Chondrocyte (in vitro differentiated cells): ENCODE measurements around the gene SLFNL1. TPM values are rescaled to one million over a fixed set of nuclear protein-coding genes. Genes with fewer than 3 reads are reported as not detected.
A peak's percentile ranks its signal among the peaks of the same experiment; 100 is the strongest.

Experiments used
- DNase-seq: peaks from one replicate; pipeline ENCODE4 v3.0.0; 2021; ENCODE audit warnings: mixed read lengths, low spot score
- H3K27ac Mint-ChIP-seq: one replicate; pipeline ENCODE4 v1.8.0; 2021; ENCODE audit warnings: mild to moderate bottlenecking, moderate library complexity, mixed read lengths; ENCODE audit not compliant: unreplicated experiment
- H3K27me3 Mint-ChIP-seq: 2 replicates; pipeline ENCODE4 v1.8.0; 2021; ENCODE audit warnings: low read depth, mixed read lengths
- H3K36me3 Mint-ChIP-seq: 2 replicates; pipeline ENCODE4 v1.8.0; 2021; ENCODE audit warnings: low read depth, mixed read lengths
- H3K4me1 Mint-ChIP-seq: 2 replicates; pipeline ENCODE4 v1.8.0; 2021; ENCODE audit warnings: low read depth, mild to moderate bottlenecking, mixed read lengths
- H3K4me3 Mint-ChIP-seq: one replicate; pipeline ENCODE4 v1.8.0; 2021; ENCODE audit warnings: mild to moderate bottlenecking, moderate library complexity, mixed read lengths; ENCODE audit not compliant: unreplicated experiment
- H3K9me3 Mint-ChIP-seq: 2 replicates; pipeline ENCODE4 v1.8.0; 2021; ENCODE audit warnings: low read depth, mixed read lengths
- total RNA-seq: library from RNA; stranded (reverse); gene quantifications from 3 replicates; pipeline ENCODE4 v1.2.1, GENCODE V29; 2021
- TF ChIP-seq, protein P1 (sequence below): fragments of 200-600 bp; sonication (generic); IDR thresholded peaks from 2 replicates; pipeline ENCODE4 v1.5.0; 2021; ENCODE audit warnings: antibody characterized with exemption, mild to moderate bottlenecking, moderate library complexity

Gene SLFNL1
- total RNA-seq, 1 donor from 2014 or later, result 0.25 TPM

DNA sequence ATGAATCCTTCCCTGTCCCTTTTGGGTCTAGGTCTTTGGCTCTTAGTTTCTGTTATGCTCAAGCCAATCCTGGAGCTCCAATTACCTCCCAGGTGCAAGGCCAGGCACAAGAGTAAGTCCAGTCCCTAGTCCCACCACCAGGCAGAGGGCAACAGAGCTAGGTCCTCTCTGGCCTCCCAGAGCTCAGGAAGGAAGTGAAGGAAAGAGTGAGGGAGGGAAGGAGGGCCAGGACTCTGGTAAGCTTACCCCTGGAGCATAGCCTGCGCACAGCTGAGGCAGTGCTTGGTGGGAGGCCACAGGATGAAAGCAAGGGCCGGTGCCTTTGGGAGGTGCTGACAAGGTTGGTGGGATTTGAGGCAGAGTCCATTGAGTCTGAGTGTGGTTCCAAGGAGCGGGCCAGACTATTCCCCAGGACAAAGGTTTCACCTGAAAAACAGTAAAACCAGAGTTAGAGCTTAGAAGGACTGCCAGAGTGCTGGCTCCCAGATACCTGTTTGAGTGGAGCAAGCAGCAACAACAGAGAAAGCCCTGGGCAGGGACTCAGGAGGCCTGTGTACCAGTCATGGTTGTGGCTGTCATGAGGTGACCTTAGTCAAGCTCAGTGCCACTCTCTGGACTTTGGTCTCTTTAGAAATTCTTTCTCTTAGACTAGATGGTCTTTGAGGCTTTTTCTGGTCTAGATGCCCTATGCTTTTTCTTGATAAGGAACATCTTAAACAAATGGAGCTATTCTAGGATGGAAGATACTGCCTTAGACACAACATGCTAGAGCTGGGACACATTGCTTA lies 15.8 kb upstream of the SLFNL1 start:
- DNase-seq, result no peak
- Mint-ChIP-seq H3K4me3 (no peak overlapping the region), H3K9me3 (no peaks in the 10 kb centered on the region), H3K4me1 (no peaks in the 10 kb centered on the region), H3K27me3 (no peaks in the 10 kb centered on the region), H3K27ac (no peak overlapping the region), H3K36me3 (peaks cover 19% of the 10 kb centered on the region)
- TF ChIP-seq, protein P1, sequence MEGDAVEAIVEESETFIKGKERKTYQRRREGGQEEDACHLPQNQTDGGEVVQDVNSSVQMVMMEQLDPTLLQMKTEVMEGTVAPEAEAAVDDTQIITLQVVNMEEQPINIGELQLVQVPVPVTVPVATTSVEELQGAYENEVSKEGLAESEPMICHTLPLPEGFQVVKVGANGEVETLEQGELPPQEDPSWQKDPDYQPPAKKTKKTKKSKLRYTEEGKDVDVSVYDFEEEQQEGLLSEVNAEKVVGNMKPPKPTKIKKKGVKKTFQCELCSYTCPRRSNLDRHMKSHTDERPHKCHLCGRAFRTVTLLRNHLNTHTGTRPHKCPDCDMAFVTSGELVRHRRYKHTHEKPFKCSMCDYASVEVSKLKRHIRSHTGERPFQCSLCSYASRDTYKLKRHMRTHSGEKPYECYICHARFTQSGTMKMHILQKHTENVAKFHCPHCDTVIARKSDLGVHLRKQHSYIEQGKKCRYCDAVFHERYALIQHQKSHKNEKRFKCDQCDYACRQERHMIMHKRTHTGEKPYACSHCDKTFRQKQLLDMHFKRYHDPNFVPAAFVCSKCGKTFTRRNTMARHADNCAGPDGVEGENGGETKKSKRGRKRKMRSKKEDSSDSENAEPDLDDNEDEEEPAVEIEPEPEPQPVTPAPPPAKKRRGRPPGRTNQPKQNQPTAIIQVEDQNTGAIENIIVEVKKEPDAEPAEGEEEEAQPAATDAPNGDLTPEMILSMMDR, result no peak

DNA sequence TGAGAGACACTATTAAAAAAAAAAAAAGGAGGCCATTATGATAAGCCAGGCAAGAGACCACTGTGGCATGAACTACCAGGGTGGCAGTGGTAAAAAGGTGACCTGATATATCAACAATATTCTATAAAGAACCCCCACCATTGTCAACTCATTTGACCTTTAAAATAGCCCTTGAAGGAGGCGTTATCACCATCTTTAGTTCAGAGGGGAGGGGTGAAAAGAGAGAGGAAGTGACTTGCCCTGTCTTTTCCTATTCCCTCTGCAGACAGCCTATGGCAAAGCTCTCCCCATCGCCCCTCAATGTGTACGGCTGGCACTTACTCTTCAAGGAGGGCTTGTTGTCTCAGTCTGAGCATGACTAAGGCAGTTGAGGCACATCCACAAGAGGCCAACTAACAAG lies 11.7 kb upstream of the SLFNL1 start:
- DNase-seq, result no peak
- Mint-ChIP-seq H3K9me3 (no peaks in the 10 kb centered on the region), H3K36me3 (peaks cover 25% of the 10 kb centered on the region), H3K27me3 (no peaks in the 10 kb centered on the region), H3K27ac (no peak overlapping the region), H3K4me1 (no peaks in the 10 kb centered on the region), H3K4me3 (no peak overlapping the region)
- TF ChIP-seq, protein P1, result no peak

DNA sequence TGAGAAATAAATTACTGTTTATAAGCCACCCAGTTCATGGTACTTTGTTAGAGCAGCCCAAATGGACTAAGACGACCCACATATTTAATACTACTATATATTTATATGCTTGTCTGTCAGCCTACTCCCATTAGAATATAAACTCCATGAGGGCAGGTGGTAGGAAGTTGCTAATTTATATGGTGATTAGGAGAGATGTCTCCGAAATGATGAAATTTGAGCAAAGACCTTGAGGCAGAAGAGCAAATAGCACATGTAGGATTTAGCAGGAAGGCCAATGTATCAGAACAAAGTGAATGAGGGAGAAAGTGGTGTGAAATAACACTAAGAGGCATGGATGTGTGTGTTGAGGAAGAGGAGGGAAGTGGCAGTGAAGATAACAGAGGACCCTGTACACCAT lies 10.6 kb upstream of the SLFNL1 start:
- Mint-ChIP-seq H3K36me3 (peaks cover 26% of the 10 kb centered on the region), H3K27me3 (no peaks in the 10 kb centered on the region), H3K4me3 (no peak overlapping the region), H3K4me1 (no peaks in the 10 kb centered on the region), H3K9me3 (no peaks in the 10 kb centered on the region), H3K27ac (no peak overlapping the region)
- DNase-seq, result no peak
- TF ChIP-seq, protein P1, result no peak

DNA sequence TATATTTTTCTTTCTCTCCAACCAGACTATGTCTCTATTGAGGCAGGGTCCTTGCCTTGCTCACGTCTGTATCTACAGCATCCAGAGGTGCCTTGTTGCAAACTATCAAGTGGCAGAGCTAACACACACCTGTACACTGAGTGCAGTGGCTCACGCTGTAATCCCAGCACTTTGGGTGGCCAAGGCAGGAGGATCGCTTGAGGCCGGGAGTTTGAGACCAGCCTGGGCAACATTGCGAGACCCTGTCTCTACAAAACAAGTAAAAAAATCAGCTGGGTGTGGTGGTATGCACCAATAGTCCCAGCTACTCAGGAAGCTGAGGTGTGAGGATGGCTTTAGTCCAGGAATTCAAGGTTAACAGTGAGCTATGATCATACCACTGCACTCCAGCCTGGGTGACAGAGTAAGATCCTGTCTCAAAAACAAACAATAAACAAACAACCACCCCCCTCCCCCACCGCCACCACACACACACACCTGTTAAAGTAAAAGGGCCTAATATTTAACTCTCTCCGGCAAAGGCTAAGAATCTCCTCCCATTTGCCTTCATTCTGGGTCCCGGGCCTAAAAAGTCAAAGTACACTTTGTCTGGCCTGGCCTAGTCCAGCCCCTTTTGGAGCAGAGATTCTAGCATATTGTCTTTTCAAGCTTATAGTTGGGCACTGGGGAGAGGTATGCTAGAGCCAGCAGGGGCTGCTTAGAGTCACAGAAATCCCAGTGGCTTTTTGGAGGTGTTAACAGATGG lies 9.5 kb upstream of the SLFNL1 start:
- peak overlapping the region; percentile 64 for H3K27ac Mint-ChIP-seq

DNA sequence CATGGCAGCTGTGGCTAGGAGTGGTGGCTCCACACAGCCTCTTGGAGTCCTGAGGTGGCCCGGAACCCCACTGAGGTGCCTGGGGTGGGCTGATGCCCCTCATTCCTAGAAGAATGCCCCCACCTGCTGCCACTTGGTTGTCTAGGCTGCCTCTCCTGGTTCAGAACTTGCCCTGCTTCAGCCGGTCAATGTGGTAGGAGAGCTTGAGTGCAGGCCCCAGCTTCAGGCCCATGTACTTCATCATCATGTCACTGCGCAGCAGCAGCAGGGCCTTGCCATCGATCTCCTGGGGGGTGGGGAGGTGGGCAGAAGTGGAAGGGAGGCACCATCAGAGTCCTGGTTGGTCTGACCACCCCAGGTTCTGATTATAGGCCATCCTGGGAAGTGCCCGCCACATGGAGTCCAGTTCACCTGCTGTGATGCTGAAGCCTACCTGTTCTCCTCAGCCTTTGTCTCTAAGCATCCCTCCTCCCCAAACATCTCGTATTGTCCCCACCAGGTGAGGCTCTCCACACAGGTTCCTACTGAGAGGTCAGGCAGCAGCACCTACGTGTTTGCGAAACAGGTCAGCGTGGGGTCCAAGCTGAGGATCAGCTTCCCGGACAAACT lies 6.6 kb upstream of the SLFNL1 start:
- Mint-ChIP-seq H3K27ac (peak overlapping the region; percentile 36), H3K27me3 (no peaks in the 10 kb centered on the region), H3K36me3 (peaks cover 23% of the 10 kb centered on the region), H3K9me3 (no peaks in the 10 kb centered on the region), H3K4me1 (peaks cover 5% of the 10 kb centered on the region), H3K4me3 (no peak overlapping the region)
- TF ChIP-seq, protein P1, result no peak
- no peak for DNase-seq

More for the DNA sequence above, 9.5 kb upstream of the SLFNL1 start:
- H3K4me3 Mint-ChIP-seq, result no peak overlapping the region
- H3K4me1 Mint-ChIP-seq, result no peaks in the 10 kb centered on the region
- peaks cover 27% of the 10 kb centered on the region for H3K36me3 Mint-ChIP-seq
- no peaks in the 10 kb centered on the region for H3K27me3 Mint-ChIP-seq
- TF ChIP-seq, protein P1, result no peak
- H3K9me3 Mint-ChIP-seq, result no peaks in the 10 kb centered on the region
- no peak for DNase-seq
